ENCODE data around the gene SYT5. TPM values are rescaled to one million over a fixed set of nuclear protein-coding genes. Genes with fewer than 3 reads are reported as not detected.

The SYT5 gene
- total and polyA plus RNA-seq, 9 of the 15 experiments (the other 6 are each of a cell fraction or from before 2014, with no cell fraction given): 1.3 to 20.9 (median 8.8) TPM

GRCh38 chr19:55197528-55197927 is 17.4 kb upstream of the SYT5 start (continued):
- TF ChIP-seq BRF2 (IDR thresholded peaks at IDR 0.05; ENCODE audit: borderline replicate concordance, insufficient read depth, insufficient read length) (no peak), JUND (IDR thresholded peaks at IDR 0.05; ENCODE audit: borderline replicate concordance, low read depth, low read length) (0 out of 2 replicates have a peak, but pooled peaks have one; percentile 5), JUND (tag; IDR thresholded peaks at IDR 0.05; ENCODE audit: borderline replicate concordance, low read depth, low read length) (no peak), ESRRA (IDR thresholded peaks at IDR 0.05; ENCODE audit: borderline replicate concordance, low read depth) (no peak), RB1 (IDR thresholded peaks at IDR 0.05; ENCODE audit: low read depth) (no peak), ZBTB8A (IDR thresholded peaks at IDR 0.05; ENCODE audit: partially characterized antibody) (no peak), BMI1 (IDR thresholded peaks at IDR 0.05; ENCODE audit: low read length) (no peak), ZNF143 (CRISPR knock-in tag; IDR thresholded peaks at IDR 0.05) (peak; percentile 85), MAX (CRISPR knock-in tag; IDR thresholded peaks at IDR 0.05) (no peak), ETS2 (tag; IDR thresholded peaks at IDR 0.05; ENCODE audit: borderline replicate concordance, poor library complexity, severe bottlenecking) (no peak), CLOCK (CRISPR knock-in tag; IDR thresholded peaks at IDR 0.05; ENCODE audit: borderline replicate concordance) (no peak), RAD21 (CRISPR knock-in tag; conservative IDR thresholded peaks at IDR 0.05 in 1 of 2, IDR thresholded peaks at IDR 0.05 in 1 of 2) (no peak)
- TF ChIP-seq, protein P1, sequence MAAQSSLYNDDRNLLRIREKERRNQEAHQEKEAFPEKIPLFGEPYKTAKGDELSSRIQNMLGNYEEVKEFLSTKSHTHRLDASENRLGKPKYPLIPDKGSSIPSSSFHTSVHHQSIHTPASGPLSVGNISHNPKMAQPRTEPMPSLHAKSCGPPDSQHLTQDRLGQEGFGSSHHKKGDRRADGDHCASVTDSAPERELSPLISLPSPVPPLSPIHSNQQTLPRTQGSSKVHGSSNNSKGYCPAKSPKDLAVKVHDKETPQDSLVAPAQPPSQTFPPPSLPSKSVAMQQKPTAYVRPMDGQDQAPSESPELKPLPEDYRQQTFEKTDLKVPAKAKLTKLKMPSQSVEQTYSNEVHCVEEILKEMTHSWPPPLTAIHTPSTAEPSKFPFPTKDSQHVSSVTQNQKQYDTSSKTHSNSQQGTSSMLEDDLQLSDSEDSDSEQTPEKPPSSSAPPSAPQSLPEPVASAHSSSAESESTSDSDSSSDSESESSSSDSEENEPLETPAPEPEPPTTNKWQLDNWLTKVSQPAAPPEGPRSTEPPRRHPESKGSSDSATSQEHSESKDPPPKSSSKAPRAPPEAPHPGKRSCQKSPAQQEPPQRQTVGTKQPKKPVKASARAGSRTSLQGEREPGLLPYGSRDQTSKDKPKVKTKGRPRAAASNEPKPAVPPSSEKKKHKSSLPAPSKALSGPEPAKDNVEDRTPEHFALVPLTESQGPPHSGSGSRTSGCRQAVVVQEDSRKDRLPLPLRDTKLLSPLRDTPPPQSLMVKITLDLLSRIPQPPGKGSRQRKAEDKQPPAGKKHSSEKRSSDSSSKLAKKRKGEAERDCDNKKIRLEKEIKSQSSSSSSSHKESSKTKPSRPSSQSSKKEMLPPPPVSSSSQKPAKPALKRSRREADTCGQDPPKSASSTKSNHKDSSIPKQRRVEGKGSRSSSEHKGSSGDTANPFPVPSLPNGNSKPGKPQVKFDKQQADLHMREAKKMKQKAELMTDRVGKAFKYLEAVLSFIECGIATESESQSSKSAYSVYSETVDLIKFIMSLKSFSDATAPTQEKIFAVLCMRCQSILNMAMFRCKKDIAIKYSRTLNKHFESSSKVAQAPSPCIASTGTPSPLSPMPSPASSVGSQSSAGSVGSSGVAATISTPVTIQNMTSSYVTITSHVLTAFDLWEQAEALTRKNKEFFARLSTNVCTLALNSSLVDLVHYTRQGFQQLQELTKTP (IDR thresholded peaks at IDR 0.05; ENCODE audit: low read depth in 1 of 2, partially characterized antibody in 2 of 2): peak in 1 of 2 experiments; percentile 97
- TF ChIP-seq, protein P2, sequence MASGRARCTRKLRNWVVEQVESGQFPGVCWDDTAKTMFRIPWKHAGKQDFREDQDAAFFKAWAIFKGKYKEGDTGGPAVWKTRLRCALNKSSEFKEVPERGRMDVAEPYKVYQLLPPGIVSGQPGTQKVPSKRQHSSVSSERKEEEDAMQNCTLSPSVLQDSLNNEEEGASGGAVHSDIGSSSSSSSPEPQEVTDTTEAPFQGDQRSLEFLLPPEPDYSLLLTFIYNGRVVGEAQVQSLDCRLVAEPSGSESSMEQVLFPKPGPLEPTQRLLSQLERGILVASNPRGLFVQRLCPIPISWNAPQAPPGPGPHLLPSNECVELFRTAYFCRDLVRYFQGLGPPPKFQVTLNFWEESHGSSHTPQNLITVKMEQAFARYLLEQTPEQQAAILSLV (tag; IDR thresholded peaks at IDR 0.05): no peak
